Activated naive CD4-positive, alpha-beta T cell treated with anti-CD3 and anti-CD28 coated beads, Interleukin-2, amount 50 U/mL, for 24 hours (primary cell): ENCODE results near the gene TRIM37.
A peak's percentile ranks its signal among the peaks of the same experiment; 100 is the strongest.
"Not testable (repeated sequence)": the region's sequence is repeated elsewhere in the genome, so short reads cannot be mapped to it uniquely, and the experiment has no call there.

Experiments used
- H3K27ac Mint-ChIP-seq: one replicate; pipeline ENCODE4 v1.8.0; 2021; ENCODE audit warnings: mild to moderate bottlenecking, mixed read lengths
- H3K27me3 Mint-ChIP-seq: one replicate; pipeline ENCODE4 v1.8.0; 2021; ENCODE audit warnings: mixed read lengths
- H3K36me3 Mint-ChIP-seq: one replicate; pipeline ENCODE4 v1.8.0; 2021; ENCODE audit warnings: mixed read lengths
- H3K4me1 Mint-ChIP-seq: one replicate; pipeline ENCODE4 v1.8.0; 2021; ENCODE audit warnings: mixed read lengths
- H3K4me3 Mint-ChIP-seq: one replicate; pipeline ENCODE4 v1.8.0; 2021; ENCODE audit warnings: mild to moderate bottlenecking, mixed read lengths
- H3K9me3 Mint-ChIP-seq: one replicate; pipeline ENCODE4 v1.8.0; 2021; ENCODE audit warnings: mixed read lengths

The TRIM37 gene

DNA sequence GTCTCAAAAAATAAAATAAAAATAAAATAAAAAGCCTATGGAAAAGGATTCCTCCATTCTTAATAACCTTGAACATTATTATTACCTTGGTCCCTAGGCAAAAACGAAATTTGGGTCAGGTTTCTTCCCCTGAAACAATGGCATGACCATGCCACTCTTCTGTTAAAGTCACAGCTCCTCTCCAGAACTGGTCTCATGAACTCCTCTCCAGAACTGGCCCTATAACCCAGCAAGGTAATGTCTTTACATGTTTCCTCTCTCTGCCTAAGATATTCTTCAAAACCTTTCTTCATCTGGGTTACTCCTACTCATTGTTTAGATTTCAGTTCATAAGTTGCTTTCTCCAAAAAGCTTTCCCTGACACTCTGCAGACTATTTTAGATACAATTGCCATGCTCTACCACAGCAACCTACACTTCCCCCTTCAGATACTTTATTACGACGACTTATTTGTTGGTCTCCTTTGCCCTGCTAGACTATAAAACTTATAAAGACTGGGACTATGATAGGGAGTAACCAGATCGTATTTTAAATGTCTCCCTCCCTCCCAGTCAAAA lies 13.5 kb downstream of the TRIM37 start:
- Mint-ChIP-seq H3K4me1 (peaks cover 20% of the 10 kb centered on the region), H3K27me3 (no peaks in the 10 kb centered on the region), H3K4me3 (no peak overlapping the region), H3K9me3 (no peaks in the 10 kb centered on the region), H3K27ac (no peak overlapping the region), H3K36me3 (peaks cover 9% of the 10 kb centered on the region)

DNA sequence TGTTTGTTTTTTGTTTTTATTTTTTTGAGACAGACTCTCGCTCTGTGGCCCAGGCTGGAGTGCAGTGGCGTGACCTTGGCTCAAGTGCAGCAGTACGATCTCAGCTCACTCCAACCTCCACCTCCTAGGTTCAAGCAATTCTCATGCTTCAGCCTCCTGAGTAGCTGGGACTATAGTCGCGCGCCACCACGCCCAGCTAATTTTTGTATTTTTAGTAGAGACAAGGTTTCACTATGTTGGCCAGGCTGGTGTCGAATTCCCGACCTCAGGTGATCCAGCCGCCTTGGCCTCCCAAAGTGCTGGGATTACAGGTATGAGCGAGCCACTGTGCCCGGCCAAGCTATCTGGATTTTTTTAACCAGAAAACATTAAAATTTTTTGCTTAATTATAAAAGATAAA lies 16.1 kb downstream of the TRIM37 start:
- H3K27ac Mint-ChIP-seq, H3K4me3 Mint-ChIP-seq, H3K27me3 Mint-ChIP-seq, H3K36me3 Mint-ChIP-seq, H3K9me3 Mint-ChIP-seq: not testable (repeated sequence)
- peaks cover 16% of the 10 kb centered on the region for H3K4me1 Mint-ChIP-seq

DNA sequence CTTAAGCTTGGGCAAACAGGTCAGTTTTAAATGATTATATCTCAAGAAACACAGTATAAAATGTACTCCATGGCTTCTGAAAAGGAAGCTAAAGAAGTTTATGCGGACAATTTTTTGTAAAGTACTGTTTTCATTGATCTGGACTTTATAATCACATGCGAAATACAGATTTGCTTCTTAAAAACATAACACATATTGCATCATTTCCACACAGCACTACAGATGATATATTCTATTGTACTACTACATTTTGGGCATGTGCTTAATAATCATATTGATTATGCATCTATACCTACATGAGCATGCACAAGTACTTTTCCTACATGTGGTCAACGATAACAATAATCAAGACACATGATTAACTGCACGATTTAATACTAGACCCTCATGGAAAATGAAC lies 22.5 kb downstream of the TRIM37 start:
- no peaks in the 10 kb centered on the region for H3K9me3 Mint-ChIP-seq
- H3K27me3 Mint-ChIP-seq, result no peaks in the 10 kb centered on the region
- peaks cover 15% of the 10 kb centered on the region for H3K36me3 Mint-ChIP-seq
- no peak overlapping the region for H3K4me3 Mint-ChIP-seq
- H3K27ac Mint-ChIP-seq, result no peak overlapping the region
- peaks cover 4% of the 10 kb centered on the region for H3K4me1 Mint-ChIP-seq

DNA sequence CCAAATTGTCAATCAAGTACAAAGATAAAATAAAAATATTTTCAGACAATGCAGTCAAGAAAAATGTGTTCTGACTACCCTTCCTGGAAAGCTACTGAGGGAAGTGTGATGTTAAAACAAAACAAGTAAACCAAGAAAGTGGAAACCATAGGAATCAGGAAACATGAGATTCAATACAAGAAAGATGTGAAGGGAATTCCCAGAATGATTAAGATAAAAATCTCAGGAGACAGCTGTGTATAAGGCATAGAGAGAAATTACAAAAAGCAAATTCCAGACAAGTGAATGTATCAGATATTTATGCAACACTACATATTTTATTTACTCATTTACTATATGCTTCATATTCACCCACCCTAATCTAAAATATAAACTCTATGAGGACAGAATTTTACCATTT lies 32.2 kb downstream of the TRIM37 start:
- Mint-ChIP-seq H3K4me3 (no peak overlapping the region), H3K4me1 (no peaks in the 10 kb centered on the region), H3K27ac (no peak overlapping the region)

DNA sequence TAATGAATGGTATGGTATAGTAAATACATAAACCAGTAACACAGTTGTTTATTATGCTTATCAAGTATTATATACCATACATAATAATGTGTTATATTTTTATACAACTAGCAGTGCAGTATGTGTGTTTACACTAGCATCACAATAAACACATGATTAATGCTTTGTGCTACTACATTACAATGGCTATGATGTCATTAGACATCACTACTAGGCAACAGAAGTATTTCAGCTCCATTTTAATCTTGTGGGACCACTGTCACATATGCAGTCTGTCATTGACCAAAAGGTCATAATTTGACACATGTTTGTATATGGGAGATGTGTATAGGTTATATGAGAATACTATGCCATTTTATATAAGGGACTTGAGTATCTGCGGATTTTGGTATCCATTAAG lies 32.7 kb downstream of the TRIM37 start:
- H3K27me3 Mint-ChIP-seq, result no peaks in the 10 kb centered on the region
- H3K4me3 Mint-ChIP-seq, result no peak overlapping the region
- H3K4me1 Mint-ChIP-seq, result no peaks in the 10 kb centered on the region
- H3K9me3 Mint-ChIP-seq, result no peaks in the 10 kb centered on the region
- H3K36me3 Mint-ChIP-seq, result peaks cover 28% of the 10 kb centered on the region
- peak overlapping the region; percentile 3 for H3K27ac Mint-ChIP-seq

More for the DNA sequence above, 32.2 kb downstream of the TRIM37 start:
- H3K36me3 Mint-ChIP-seq, result peaks cover 29% of the 10 kb centered on the region
- H3K9me3 Mint-ChIP-seq, result no peaks in the 10 kb centered on the region
- no peaks in the 10 kb centered on the region for H3K27me3 Mint-ChIP-seq

DNA sequence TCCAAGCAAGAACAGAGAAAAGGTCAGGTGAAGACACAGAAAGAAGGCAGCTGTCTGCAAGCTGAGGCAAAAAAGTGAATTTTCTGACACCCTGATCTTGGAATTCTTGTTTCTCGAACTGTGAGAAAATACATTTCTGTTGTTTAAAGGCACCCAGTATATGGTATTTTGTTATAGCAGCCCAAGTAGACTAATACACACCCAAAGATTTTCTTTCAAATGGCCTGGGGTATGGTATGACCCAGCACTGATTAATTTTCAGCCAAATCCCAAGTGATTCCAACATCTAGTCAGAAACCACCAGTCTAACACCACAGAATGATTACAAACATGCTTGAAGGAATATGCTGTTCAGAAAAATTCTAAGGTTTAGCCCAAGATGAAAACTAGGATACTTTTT lies 36.8 kb downstream of the TRIM37 start:
- no peak overlapping the region for H3K27ac Mint-ChIP-seq
- H3K36me3 Mint-ChIP-seq, result peaks cover 24% of the 10 kb centered on the region
- no peaks in the 10 kb centered on the region for H3K9me3 Mint-ChIP-seq
- no peak overlapping the region for H3K4me3 Mint-ChIP-seq
- H3K4me1 Mint-ChIP-seq, result no peaks in the 10 kb centered on the region
- no peaks in the 10 kb centered on the region for H3K27me3 Mint-ChIP-seq

DNA sequence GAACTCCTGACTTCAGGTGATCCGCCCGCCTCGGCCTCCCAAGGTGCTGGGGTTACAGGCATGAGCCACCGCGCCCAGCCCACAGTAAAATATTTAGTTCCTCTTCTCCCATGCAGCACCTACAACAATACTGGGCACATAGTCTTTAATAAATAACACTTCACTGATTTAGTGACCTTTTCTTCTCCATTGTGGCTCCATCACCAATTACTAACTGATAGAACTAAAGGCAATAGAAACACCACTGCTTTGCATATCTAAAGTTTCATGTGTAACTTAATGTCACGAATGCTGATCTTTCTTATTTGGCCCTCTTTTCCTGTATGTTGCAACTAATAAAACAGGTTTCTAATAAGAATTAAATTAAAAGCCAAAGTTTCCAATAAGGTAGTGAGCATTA lies 38.9 kb downstream of the TRIM37 start:
- Mint-ChIP-seq H3K27ac (no peak overlapping the region), H3K27me3 (no peaks in the 10 kb centered on the region), H3K4me1 (no peaks in the 10 kb centered on the region), H3K9me3 (no peaks in the 10 kb centered on the region), H3K4me3 (no peak overlapping the region), H3K36me3 (peaks cover 26% of the 10 kb centered on the region)

DNA sequence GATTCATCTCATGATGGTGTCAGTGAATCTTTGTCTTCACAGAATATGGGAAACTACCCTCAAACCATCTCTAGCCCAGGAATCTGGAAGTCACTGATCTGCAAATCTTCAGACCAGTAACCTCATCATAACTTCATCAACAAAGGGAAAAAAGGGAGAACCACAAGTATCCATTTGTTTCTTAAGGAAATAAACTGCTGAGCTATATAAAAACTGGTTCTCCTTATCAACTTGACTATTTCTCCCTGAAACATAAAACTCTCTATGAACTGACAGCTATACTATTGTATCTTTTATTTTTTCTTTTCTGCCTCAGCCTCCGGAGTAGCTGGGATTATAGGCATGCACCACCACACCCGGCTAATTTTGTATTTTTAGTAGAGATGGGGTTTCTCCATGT lies 39.3 kb downstream of the TRIM37 start:
- no peak overlapping the region for H3K4me3 Mint-ChIP-seq
- H3K9me3 Mint-ChIP-seq, result no peaks in the 10 kb centered on the region
- no peak overlapping the region for H3K27ac Mint-ChIP-seq
- H3K4me1 Mint-ChIP-seq, result peaks cover 3% of the 10 kb centered on the region
- no peaks in the 10 kb centered on the region for H3K27me3 Mint-ChIP-seq
- peaks cover 29% of the 10 kb centered on the region for H3K36me3 Mint-ChIP-seq

DNA sequence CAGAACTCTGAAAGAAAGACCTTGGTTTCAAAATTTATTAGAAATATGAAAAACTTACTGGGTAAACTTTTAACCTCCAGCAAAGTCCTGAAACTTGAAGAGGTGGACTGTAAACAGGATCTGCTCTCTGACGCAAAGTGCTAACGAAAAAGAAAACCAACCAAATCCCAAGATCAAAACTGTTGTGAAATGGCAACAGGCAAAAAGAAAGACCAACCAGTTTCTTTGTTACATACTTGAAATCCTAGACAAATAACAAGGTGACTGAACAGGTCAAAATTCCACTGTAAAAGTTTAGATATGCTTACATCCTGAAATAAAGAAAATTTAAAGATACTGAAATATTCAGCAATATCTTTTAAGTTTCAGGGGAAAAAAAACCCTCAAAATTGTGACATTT lies 44.2 kb downstream of the TRIM37 start:
- H3K9me3 Mint-ChIP-seq, result no peaks in the 10 kb centered on the region
- H3K27me3 Mint-ChIP-seq, result no peaks in the 10 kb centered on the region
- no peak overlapping the region for H3K4me3 Mint-ChIP-seq
- H3K4me1 Mint-ChIP-seq, result peaks cover 3% of the 10 kb centered on the region
- peak overlapping the region; percentile 19 for H3K27ac Mint-ChIP-seq
- peaks cover 24% of the 10 kb centered on the region for H3K36me3 Mint-ChIP-seq

DNA sequence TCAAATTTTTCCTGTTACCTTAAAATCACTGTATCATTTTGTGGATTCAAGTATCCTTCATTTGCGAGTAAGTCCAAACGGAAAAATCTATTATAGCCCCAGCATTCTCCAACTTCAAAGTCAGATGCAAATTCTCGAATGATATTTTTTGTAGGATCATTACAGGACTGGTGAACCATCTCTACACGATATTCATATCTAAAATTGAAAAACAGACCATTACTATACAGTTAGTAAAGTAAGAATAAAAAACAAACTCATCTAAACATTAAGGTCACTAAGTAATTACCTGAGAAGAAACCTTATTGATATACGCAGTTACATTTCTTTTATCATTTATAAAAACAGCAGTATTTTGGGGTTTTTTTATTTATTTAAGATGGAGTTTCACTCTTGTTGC lies 49.8 kb downstream of the TRIM37 start:
- H3K4me1 Mint-ChIP-seq, result no peaks in the 10 kb centered on the region
- peaks cover 18% of the 10 kb centered on the region for H3K36me3 Mint-ChIP-seq
- no peaks in the 10 kb centered on the region for H3K27me3 Mint-ChIP-seq
- H3K27ac Mint-ChIP-seq, result no peak overlapping the region
- H3K9me3 Mint-ChIP-seq, result no peaks in the 10 kb centered on the region
- H3K4me3 Mint-ChIP-seq, result no peak overlapping the region

DNA sequence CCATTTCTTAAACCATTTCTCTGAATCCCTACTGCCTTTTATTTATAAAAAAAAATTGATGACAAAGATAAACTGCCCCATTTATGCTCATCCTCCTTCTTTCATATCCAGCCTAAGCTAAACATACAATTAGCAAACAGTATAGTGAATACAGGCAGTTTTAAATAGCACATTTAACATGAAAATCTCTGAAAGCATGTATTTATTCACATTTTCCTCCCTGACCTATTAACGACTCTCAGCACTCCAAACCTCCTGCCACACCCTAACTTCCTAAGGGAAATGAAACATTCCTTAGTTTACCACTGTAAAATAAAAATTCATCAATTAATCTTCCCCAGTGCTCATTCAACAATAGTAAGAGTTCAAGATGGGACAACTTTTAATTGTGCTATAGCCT lies 56.9 kb downstream of the TRIM37 start:
- H3K4me1 Mint-ChIP-seq, result peaks cover 3% of the 10 kb centered on the region
- H3K27me3 Mint-ChIP-seq, result no peaks in the 10 kb centered on the region
- H3K9me3 Mint-ChIP-seq, result no peaks in the 10 kb centered on the region
- no peak overlapping the region for H3K4me3 Mint-ChIP-seq
- H3K27ac Mint-ChIP-seq, result no peak overlapping the region
- H3K36me3 Mint-ChIP-seq, result peaks cover 20% of the 10 kb centered on the region

DNA sequence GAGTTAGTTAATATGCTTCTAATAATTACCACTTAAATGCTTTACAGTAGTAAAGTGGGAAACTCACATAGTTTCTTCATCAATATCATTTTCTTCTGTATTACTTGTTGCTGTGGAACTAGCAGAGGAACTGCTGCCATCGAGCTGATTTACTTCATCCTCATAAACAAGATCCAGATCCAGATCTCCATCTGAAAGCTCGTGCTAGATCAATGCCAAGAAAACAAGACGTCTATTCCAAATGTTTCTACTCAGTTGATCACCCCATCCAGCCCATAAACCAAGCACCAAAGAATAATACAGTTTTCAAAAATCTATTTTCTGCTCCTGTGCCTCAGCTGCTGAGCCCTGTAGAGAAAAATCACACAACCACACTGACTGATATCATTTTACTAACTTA lies 59.1 kb downstream of the TRIM37 start:
- no peaks in the 10 kb centered on the region for H3K9me3 Mint-ChIP-seq
- peaks cover 3% of the 10 kb centered on the region for H3K4me1 Mint-ChIP-seq
- H3K27me3 Mint-ChIP-seq, result no peaks in the 10 kb centered on the region
- H3K27ac Mint-ChIP-seq, result peak overlapping the region; percentile 25
- H3K36me3 Mint-ChIP-seq, result peaks cover 24% of the 10 kb centered on the region
- no peak overlapping the region for H3K4me3 Mint-ChIP-seq

DNA sequence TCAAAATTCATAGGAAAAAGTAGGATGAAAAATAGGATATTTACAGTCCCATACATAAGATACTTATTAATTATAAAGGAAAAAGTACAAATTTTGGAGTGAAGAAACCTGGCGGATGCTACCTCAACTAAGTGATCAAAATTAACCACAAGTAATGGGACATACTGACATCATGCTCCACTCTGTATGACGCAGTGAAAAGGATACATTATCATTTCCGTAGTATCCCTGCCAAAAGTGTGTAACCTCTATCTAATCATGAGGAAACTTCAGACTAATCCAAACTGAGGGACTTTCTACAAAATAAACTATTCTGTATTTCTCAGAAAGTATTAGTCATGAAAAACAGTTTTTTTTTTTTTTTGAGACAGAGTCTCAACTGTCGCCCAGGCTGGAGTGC lies 60.5 kb downstream of the TRIM37 start:
- H3K4me1 Mint-ChIP-seq, result peaks cover 3% of the 10 kb centered on the region
- H3K36me3 Mint-ChIP-seq, result peaks cover 21% of the 10 kb centered on the region
- no peaks in the 10 kb centered on the region for H3K27me3 Mint-ChIP-seq

DNA sequence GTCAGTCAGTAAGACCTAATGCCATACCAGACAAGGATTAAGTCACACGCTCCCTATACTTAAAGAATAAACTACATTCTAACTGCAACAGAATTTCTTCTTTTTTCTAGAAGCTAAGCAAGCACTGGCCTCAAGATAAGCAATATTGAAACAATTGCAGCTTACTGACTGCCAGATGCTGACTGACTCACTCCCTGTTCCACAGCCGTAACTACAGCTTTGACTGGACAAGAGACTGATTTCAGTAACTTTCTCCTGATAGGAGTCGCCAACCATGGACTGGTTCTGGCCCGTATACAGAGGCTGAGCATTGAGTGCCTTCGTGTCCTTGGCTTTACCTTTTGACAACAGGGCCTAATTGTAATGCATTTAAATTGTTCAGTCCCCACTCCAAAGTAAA lies 67.9 kb downstream of the TRIM37 start:
- H3K36me3 Mint-ChIP-seq, result peaks cover 9% of the 10 kb centered on the region
- H3K4me3 Mint-ChIP-seq, result no peak overlapping the region
- H3K4me1 Mint-ChIP-seq, result no peaks in the 10 kb centered on the region
- H3K27me3 Mint-ChIP-seq, result no peaks in the 10 kb centered on the region
- H3K27ac Mint-ChIP-seq, result no peak overlapping the region
- no peaks in the 10 kb centered on the region for H3K9me3 Mint-ChIP-seq

More for the DNA sequence above, 60.5 kb downstream of the TRIM37 start:
- Mint-ChIP-seq H3K4me3 (no peak overlapping the region), H3K9me3 (no peaks in the 10 kb centered on the region), H3K27ac (no peak overlapping the region)

DNA sequence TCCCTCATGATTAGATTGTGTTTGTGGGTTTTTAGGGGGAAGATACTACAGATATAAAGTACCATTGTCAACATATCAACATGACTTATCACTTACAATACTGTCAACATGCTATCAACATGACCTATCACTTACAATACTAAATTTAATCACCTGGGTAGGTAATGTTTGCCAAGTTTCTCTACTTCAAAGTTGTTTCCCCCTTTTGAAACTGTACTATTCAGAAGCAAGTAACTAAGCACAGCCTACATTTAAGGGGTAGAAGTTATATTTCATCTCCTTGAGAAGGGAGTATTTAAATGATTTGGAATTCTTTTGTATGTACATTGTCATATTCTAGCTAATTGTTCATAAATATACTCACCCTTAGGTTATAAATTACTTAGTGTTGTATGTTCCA lies 68.7 kb downstream of the TRIM37 start:
- Mint-ChIP-seq H3K36me3 (peaks cover 6% of the 10 kb centered on the region), H3K4me1 (no peaks in the 10 kb centered on the region), H3K9me3 (no peaks in the 10 kb centered on the region), H3K27me3 (no peaks in the 10 kb centered on the region), H3K27ac (no peak overlapping the region), H3K4me3 (no peak overlapping the region)

DNA sequence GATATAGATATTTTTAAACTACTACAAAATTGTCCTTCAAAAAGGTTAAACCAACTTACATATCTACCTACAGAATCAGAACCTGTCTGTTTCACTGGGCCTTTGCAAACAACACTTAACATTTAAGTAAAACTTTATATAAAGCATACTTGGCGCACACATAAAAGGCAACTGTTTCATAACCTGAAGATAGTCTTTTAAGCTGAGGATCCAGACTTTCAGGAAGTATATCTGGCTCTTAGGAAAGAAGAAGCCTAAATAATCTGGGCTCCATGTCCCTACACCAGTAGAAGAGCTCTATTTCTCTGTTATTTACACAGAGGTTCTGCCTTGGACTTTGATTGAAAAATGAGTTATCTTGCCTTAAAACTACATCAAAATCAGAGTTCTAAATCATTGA lies 75.9 kb downstream of the TRIM37 start:
- no peak overlapping the region for H3K27ac Mint-ChIP-seq
- H3K27me3 Mint-ChIP-seq, result no peaks in the 10 kb centered on the region
- no peak overlapping the region for H3K4me3 Mint-ChIP-seq
- peaks cover 9% of the 10 kb centered on the region for H3K4me1 Mint-ChIP-seq
- H3K36me3 Mint-ChIP-seq, result peaks cover 8% of the 10 kb centered on the region
- no peaks in the 10 kb centered on the region for H3K9me3 Mint-ChIP-seq

DNA sequence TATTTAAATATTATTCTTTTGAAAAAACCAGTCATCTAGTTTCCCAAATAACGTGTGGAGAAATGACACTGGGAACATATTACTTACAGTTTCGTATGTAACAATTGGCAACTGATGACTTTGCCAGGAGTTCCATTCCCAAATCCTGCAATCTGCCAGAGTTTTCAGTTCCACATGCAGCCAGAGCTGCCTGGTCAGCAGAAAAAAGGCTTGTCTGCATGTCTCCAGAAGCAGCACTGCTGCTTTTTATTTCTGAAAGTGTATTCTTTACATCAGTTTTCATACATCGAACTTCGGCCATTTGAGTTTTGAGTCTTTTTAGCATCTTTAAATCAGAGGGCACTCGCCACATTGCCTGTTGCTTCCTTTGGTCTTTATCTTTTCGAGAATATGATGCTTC lies 78.4 kb downstream of the TRIM37 start:
- peaks cover 7% of the 10 kb centered on the region for H3K36me3 Mint-ChIP-seq
- H3K9me3 Mint-ChIP-seq, result no peaks in the 10 kb centered on the region
- H3K4me1 Mint-ChIP-seq, result peaks cover 9% of the 10 kb centered on the region
- H3K27ac Mint-ChIP-seq, result no peak overlapping the region
- H3K4me3 Mint-ChIP-seq, result no peak overlapping the region
- H3K27me3 Mint-ChIP-seq, result no peaks in the 10 kb centered on the region
